Middle frontal gyrus (tissue), 1 donor: ENCODE measurements around the gene PRPF39.
A peak's percentile ranks its signal among the peaks of the same experiment; 100 is the strongest.
"Not testable (repeated sequence)": the region's sequence is repeated elsewhere in the genome, so short reads cannot be mapped to it uniquely, and the experiment has no call there.

Source experiments
- DNase-seq: peaks from one replicate; pipeline ENCODE4 v3.0.0-alpha.2; 2015; ENCODE audit warnings: low spot score; ENCODE audit errors: extremely low spot score

PRPF39 gene

GRCh38 chr14:45083976-45084722 lies at the start of gene PRPF39:
PRPF39 (plus strand) TSS chr14:45084116; CDS start chr14:45095240, 11,124 bp downstream.
- peak; percentile 88 for DNase-seq

- no peak for DNase-seq
Measured at GRCh38 chr14:45034730-45035129, 49.2 kb upstream of the PRPF39 start.

- no peak for DNase-seq
Measured at GRCh38 chr14:45038256-45038655, 45.7 kb upstream of the PRPF39 start.

GRCh38 chr14:45038865-45039264 lies 45.1 kb upstream of the PRPF39 start:
- DNase-seq = no peak

GRCh38 chr14:45039390-45039789 lies 44.5 kb upstream of the PRPF39 start:
- DNase-seq = no peak

GRCh38 chr14:45041641-45042040 lies 42.3 kb upstream of the PRPF39 start:
- DNase-seq = no peak

GRCh38 chr14:45044638-45045037 lies 39.3 kb upstream of the PRPF39 start:
- no peak for DNase-seq

GRCh38 chr14:45048385-45048784 lies 35.5 kb upstream of the PRPF39 start:
- no peak for DNase-seq

- DNase-seq = no peak
Measured at GRCh38 chr14:45051180-45051579, 32.7 kb upstream of the PRPF39 start.

- DNase-seq = peak; percentile 15
Measured at GRCh38 chr14:45051896-45052295, 32.0 kb upstream of the PRPF39 start.

GRCh38 chr14:45057349-45057748 lies 26.6 kb upstream of the PRPF39 start:
- no peak for DNase-seq

GRCh38 chr14:45057881-45058364 lies 26.0 kb upstream of the PRPF39 start:
- DNase-seq = no peak

- DNase-seq = no peak
Measured at GRCh38 chr14:45060551-45060950, 23.4 kb upstream of the PRPF39 start.

- DNase-seq = no peak
Measured at GRCh38 chr14:45065540-45065939, 18.4 kb upstream of the PRPF39 start.

GRCh38 chr14:45065956-45066355 lies 18.0 kb upstream of the PRPF39 start:
- no peak for DNase-seq

- no peak for DNase-seq
Measured at GRCh38 chr14:45066667-45067066, 17.2 kb upstream of the PRPF39 start.

GRCh38 chr14:45068396-45068795 lies 15.5 kb upstream of the PRPF39 start:
- DNase-seq = no peak

- DNase-seq = no peak
Measured at GRCh38 chr14:45070215-45070614, 13.7 kb upstream of the PRPF39 start.

GRCh38 chr14:45072126-45072525 lies 11.8 kb upstream of the PRPF39 start:
- no peak for DNase-seq

- DNase-seq = no peak
Measured at GRCh38 chr14:45073231-45073879, 10.6 kb upstream of the PRPF39 start.

- no peak for DNase-seq
Measured at GRCh38 chr14:45078323-45078722, 5.6 kb upstream of the PRPF39 start.

- DNase-seq = not testable (repeated sequence)
Measured at GRCh38 chr14:45080416-45080968, 3.4 kb upstream of the PRPF39 start.
